Measurements from ENCODE around the gene PREX1.
A peak's percentile ranks its signal among the peaks of the same experiment; 100 is the strongest.

The PREX1 gene

DNA sequence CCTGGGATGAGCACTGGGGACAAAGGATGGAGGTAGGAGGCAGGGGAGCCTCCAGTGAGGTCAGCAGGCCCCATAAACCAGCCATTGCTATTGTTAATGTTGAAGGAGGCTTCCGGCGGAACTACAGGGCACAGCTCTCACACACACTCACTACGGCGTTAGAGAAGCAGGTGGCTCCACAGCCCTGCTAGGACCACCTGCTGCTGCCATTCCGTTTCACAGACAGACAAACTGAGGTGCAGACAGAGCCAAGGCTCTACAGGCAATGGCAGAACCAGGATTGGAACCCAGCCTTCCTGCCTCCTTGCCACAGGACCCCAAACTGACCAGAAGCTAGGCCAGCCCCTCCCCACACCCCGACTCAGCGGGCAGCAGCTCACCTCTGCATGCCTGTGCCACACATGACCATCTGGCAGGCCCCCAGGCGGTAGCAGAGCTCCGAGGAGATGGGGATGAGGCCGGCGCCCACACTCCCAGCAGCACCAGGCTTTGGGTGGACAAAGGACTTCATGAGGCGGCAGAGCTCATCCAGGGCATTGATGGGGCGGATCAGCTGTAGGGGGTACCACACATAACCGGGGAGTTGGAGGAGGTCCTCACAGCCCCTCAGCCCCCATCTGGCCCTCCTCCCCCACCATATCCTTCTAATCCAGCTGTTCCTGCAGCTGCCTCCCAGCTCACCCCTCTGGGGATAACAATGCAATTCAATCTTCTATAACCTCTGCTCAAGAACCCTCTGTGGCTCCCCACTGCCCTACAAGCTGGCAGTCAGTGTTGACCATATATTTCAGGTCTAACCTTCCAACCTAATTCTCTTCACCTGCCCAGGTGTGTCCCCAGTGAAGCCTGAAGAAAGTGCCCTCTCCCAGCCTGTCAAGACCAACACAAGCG is 198.5 kb downstream of the PREX1 start:
- H3K27ac ChIP-seq: no peak overlapping the region
- H3K36me3 ChIP-seq: peaks cover 23 to 92% (median 63%) of the 10 kb centered on the region in 3 donors
- H3K9me3 ChIP-seq: no peaks in the 10 kb centered on the region
- intact Hi-C loops (cut with DNase I; ENCODE audit: low total_unique reads): no loop called here
- no peak overlapping the region for H3K4me3 ChIP-seq
- H3K27me3 ChIP-seq: no peaks in the 10 kb centered on the region
- no peak for DNase-seq
- TF ChIP-seq, protein P1, sequence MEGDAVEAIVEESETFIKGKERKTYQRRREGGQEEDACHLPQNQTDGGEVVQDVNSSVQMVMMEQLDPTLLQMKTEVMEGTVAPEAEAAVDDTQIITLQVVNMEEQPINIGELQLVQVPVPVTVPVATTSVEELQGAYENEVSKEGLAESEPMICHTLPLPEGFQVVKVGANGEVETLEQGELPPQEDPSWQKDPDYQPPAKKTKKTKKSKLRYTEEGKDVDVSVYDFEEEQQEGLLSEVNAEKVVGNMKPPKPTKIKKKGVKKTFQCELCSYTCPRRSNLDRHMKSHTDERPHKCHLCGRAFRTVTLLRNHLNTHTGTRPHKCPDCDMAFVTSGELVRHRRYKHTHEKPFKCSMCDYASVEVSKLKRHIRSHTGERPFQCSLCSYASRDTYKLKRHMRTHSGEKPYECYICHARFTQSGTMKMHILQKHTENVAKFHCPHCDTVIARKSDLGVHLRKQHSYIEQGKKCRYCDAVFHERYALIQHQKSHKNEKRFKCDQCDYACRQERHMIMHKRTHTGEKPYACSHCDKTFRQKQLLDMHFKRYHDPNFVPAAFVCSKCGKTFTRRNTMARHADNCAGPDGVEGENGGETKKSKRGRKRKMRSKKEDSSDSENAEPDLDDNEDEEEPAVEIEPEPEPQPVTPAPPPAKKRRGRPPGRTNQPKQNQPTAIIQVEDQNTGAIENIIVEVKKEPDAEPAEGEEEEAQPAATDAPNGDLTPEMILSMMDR (IDR thresholded peaks at IDR 0.05): no peak
- peaks cover 0 to 5% (median 0%) of the 10 kb centered on the region in 4 donors for H3K4me1 ChIP-seq

DNA sequence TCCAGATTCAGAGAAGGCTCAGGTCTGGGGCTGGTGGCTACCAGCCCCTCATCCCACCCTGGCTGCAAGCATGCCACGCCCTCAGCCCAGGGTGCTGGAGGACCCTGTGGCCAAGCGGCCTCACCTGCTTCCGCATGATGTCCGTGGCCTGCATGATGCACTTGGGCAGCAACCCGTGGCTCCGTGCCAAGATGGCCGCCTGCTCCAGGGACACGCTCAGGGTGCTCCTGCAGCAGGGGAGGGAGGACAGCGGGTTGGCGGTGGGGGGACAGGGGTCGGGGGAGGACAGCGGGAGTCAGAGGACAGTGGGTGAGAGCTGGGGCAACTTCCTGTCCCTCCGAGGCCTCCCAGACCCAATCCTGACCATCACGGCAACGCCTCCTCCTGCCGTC is 200.1 kb downstream of the PREX1 start:
- Histone ChIP-seq H3K4me1 (peaks cover 0 to 5% (median 0%) of the 10 kb centered on the region in 4 donors), H3K9me3 (no peaks in the 10 kb centered on the region), H3K27ac (no peak overlapping the region), H3K27me3 (no peaks in the 10 kb centered on the region), H3K36me3 (peaks cover 23 to 90% (median 54%) of the 10 kb centered on the region in 3 donors), H3K4me3 (no peak overlapping the region)
- no peak for DNase-seq
- TF ChIP-seq, protein P1 (IDR thresholded peaks at IDR 0.05): no peak
- intact Hi-C loops (cut with DNase I; ENCODE audit: low total_unique reads): no loop called here

DNA sequence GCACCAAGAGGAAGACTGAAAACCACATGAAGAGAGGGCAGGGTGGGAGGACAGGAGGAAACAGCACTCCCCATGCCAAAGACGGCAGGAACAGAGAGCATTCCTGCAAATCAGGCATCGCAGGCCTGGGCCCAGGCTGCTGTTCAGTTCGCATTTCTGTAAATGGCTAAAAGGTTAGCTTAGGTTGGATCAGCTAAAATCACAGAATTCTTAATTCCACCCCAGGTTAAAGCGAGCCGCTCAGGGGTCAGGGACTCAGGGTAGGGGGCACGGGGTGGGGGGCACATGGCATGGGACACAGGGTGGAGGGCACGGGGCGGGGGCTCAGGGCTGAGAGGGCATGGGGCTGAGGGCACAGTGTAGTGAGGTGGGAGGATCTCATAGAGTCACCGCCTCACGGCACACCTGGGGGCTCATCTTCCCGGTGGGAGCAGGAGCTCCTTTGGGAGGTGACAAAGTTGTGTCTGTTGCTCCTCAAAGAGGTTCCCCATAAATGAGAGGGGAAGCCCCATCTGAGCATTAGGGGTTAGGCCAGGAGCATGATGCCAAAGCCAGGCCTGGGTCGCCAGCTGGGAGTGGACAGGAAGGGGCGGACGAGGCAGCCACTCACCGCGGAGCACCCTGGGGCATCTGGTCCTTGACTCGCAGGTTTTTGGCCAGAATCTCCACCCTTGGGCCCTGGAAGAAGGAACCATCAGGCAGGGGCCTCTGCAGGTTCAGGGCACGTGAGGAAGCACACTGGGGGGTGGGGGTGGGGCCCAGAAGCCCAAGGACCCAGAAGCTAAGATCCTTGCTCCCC is 200.7 kb downstream of the PREX1 start:
- H3K4me1 ChIP-seq: peaks cover 0 to 5% (median 0%) of the 10 kb centered on the region in 4 donors
- intact Hi-C loops (cut with DNase I; ENCODE audit: low total_unique reads): no loop called here
- no peaks in the 10 kb centered on the region for H3K27me3 ChIP-seq
- H3K4me3 ChIP-seq: no peak overlapping the region
- TF ChIP-seq, protein P1 (IDR thresholded peaks at IDR 0.05): no peak
- peaks cover 18 to 84% (median 48%) of the 10 kb centered on the region in 3 donors for H3K36me3 ChIP-seq
- DNase-seq: no peak
- no peak overlapping the region for H3K27ac ChIP-seq
- no peaks in the 10 kb centered on the region for H3K9me3 ChIP-seq

DNA sequence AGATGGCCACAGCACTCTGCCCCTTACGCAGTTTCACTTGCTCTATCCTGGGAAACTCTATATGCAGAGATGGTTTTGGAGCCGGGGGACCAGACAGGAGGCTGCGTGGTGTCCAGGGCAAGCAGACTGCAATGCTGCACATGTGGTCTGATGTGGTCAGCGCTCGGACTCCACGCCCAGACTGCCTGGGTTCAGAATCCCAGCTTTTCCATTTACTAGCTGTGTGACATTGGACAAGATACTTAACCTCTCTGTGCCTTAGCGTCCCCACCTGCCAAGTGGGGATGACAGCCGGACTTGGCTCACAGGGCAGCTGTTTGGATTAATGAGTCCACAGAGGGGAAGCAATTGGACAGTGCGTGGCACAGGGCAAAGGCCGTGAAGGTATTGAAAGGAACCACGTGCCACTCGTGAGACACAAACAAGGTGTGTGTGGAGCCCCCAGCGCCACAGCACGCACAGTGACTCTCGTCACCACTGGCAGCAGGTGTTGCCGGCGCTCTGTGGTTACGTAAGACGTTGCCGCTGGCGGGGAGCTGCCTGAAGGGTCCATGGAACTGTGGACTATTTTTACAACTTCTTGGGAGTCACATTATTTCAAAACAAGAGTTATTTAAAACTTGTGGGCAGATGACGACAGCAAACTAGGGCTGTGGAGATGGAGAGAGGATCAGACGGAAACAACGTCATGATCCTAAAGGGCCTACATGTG is 201.4 kb downstream of the PREX1 start:
- TF ChIP-seq, protein P1 (IDR thresholded peaks at IDR 0.05): no peak
- Histone ChIP-seq H3K27ac (no peak overlapping the region), H3K9me3 (no peaks in the 10 kb centered on the region), H3K36me3 (peaks cover 12 to 76% (median 40%) of the 10 kb centered on the region in 3 donors), H3K27me3 (no peaks in the 10 kb centered on the region), H3K4me1 (peaks cover 0 to 6% (median under 1%) of the 10 kb centered on the region in 4 donors), H3K4me3 (no peak overlapping the region)
- intact Hi-C loops (cut with DNase I; ENCODE audit: low total_unique reads): no loop called here
- peak in 1 of 2 donors; percentile 77 for DNase-seq

DNA sequence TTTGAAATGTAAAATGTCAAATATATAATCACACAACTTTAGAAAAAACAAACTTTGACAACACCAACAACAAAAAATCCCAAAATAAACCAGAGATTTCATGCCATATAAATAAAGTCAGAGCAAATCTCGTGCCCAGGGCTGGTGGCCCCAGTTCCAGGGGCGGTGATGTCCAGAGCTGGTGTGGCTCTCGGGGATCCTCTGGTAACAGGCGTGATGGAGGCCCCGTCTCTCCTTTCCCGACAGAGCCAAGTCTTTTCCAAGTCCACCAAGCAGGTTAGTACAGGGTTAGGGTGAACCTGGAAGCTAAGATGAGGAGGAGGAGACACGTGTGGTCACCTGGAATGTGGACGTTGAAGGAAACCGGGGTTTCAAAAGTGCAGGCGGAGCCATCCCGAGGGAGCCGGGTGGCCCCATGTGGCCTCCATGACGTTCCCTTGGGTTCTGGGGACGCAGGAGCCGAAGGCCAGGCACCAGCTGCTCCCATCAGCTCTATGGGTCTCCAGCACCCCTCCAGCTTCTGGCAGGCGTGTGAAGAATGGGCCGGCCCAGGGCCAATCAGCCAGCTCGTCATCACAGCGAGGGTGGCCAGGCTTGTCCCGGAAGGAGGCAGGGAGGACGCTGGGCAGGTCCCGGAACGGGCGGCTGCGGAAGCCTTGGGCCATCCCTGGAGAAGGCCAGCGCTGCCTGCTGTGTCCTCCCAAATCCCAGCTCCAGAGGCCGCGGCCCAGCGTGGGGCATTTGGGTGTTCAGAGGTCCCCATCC is 202.5 kb downstream of the PREX1 start:
- Histone ChIP-seq H3K27me3 (no peaks in the 10 kb centered on the region), H3K9me3 (no peaks in the 10 kb centered on the region), H3K4me1 (peaks cover 0 to 15% (median 10%) of the 10 kb centered on the region in 4 donors), H3K36me3 (peaks cover 12 to 66% (median 38%) of the 10 kb centered on the region in 3 donors), H3K27ac (no peak overlapping the region), H3K4me3 (no peak overlapping the region)
- intact Hi-C loops (cut with DNase I; ENCODE audit: low total_unique reads): no loop called here
- no peak for DNase-seq
- TF ChIP-seq, protein P1 (IDR thresholded peaks at IDR 0.05): no peak
